ENCODE results near the gene NXPH2.

Gene NXPH2

GRCh38 chr2:138723196-138723987 lies 56.8 kb downstream of the NXPH2 start:
- Histone ChIP-seq H3K4me1 (ENCODE audit: control insufficient read depth in 1 of 2, insufficient read depth in 2 of 2, low read length in 2 of 2) (no peaks in the 10 kb centered on the region), H3K36me3 (ENCODE audit: control insufficient read depth in 1 of 2, insufficient read depth in 2 of 2, low read length in 2 of 2) (no peaks in the 10 kb centered on the region), H3K4me3 (ENCODE audit: low read depth in 1 of 2, low read length in 2 of 2) (no peak overlapping the region), H3K27ac (ENCODE audit: low read length) (no peak overlapping the region), H3K27me3 (ENCODE audit: low read depth, low read length) (no peaks in the 10 kb centered on the region), H3K9me3 (ENCODE audit: control insufficient read depth in 1 of 2, low read length in 2 of 2) (no peaks in the 10 kb centered on the region)

- H3K27ac ChIP-seq (ENCODE audit: low read length), result no peak overlapping the region
- H3K9me3 ChIP-seq (ENCODE audit: control insufficient read depth in 1 of 2, low read length in 2 of 2), result no peaks in the 10 kb centered on the region
- no peaks in the 10 kb centered on the region for H3K27me3 ChIP-seq (ENCODE audit: low read depth, low read length)
- no peak overlapping the region for H3K4me3 ChIP-seq (ENCODE audit: low read depth in 1 of 2, low read length in 2 of 2)
- H3K36me3 ChIP-seq (ENCODE audit: control insufficient read depth in 1 of 2, insufficient read depth in 2 of 2, low read length in 2 of 2), result no peaks in the 10 kb centered on the region
- H3K4me1 ChIP-seq (ENCODE audit: control insufficient read depth in 1 of 2, insufficient read depth in 2 of 2, low read length in 2 of 2), result no peaks in the 10 kb centered on the region
Measured at GRCh38 chr2:138722316-138722715, 57.9 kb downstream of the NXPH2 start.

- Histone ChIP-seq H3K4me1 (ENCODE audit: control insufficient read depth in 1 of 2, insufficient read depth in 2 of 2, low read length in 2 of 2) (no peaks in the 10 kb centered on the region), H3K27ac (ENCODE audit: low read length) (no peak overlapping the region), H3K9me3 (ENCODE audit: control insufficient read depth in 1 of 2, low read length in 2 of 2) (no peaks in the 10 kb centered on the region), H3K4me3 (ENCODE audit: low read depth in 1 of 2, low read length in 2 of 2) (no peak overlapping the region), H3K27me3 (ENCODE audit: low read depth, low read length) (no peaks in the 10 kb centered on the region), H3K36me3 (ENCODE audit: control insufficient read depth in 1 of 2, insufficient read depth in 2 of 2, low read length in 2 of 2) (no peaks in the 10 kb centered on the region)
Measured at GRCh38 chr2:138720035-138720838, 60.0 kb downstream of the NXPH2 start.

GRCh38 chr2:138718405-138718804 lies 61.8 kb downstream of the NXPH2 start:
- Histone ChIP-seq H3K4me3 (ENCODE audit: low read depth in 1 of 2, low read length in 2 of 2) (no peak overlapping the region), H3K9me3 (ENCODE audit: control insufficient read depth in 1 of 2, low read length in 2 of 2) (no peaks in the 10 kb centered on the region), H3K27ac (ENCODE audit: low read length) (no peak overlapping the region), H3K36me3 (ENCODE audit: control insufficient read depth in 1 of 2, insufficient read depth in 2 of 2, low read length in 2 of 2) (no peaks in the 10 kb centered on the region), H3K27me3 (ENCODE audit: low read depth, low read length) (no peaks in the 10 kb centered on the region), H3K4me1 (ENCODE audit: control insufficient read depth in 1 of 2, insufficient read depth in 2 of 2, low read length in 2 of 2) (no peaks in the 10 kb centered on the region)

GRCh38 chr2:138716183-138716582 lies 64.0 kb downstream of the NXPH2 start:
- Histone ChIP-seq H3K27ac (ENCODE audit: low read length) (no peak overlapping the region), H3K4me1 (ENCODE audit: control insufficient read depth in 1 of 2, insufficient read depth in 2 of 2, low read length in 2 of 2) (no peaks in the 10 kb centered on the region), H3K9me3 (ENCODE audit: control insufficient read depth in 1 of 2, low read length in 2 of 2) (no peaks in the 10 kb centered on the region), H3K4me3 (ENCODE audit: low read depth in 1 of 2, low read length in 2 of 2) (no peak overlapping the region), H3K27me3 (ENCODE audit: low read depth, low read length) (no peaks in the 10 kb centered on the region), H3K36me3 (ENCODE audit: control insufficient read depth in 1 of 2, insufficient read depth in 2 of 2, low read length in 2 of 2) (no peaks in the 10 kb centered on the region)

- Histone ChIP-seq H3K27me3 (ENCODE audit: low read depth, low read length) (no peaks in the 10 kb centered on the region), H3K27ac (ENCODE audit: low read length) (no peak overlapping the region), H3K4me1 (ENCODE audit: control insufficient read depth in 1 of 2, insufficient read depth in 2 of 2, low read length in 2 of 2) (no peaks in the 10 kb centered on the region), H3K9me3 (ENCODE audit: control insufficient read depth in 1 of 2, low read length in 2 of 2) (no peaks in the 10 kb centered on the region), H3K4me3 (ENCODE audit: low read depth in 1 of 2, low read length in 2 of 2) (no peak overlapping the region), H3K36me3 (ENCODE audit: control insufficient read depth in 1 of 2, insufficient read depth in 2 of 2, low read length in 2 of 2) (no peaks in the 10 kb centered on the region)
Measured at GRCh38 chr2:138713504-138713903, 66.7 kb downstream of the NXPH2 start.

GRCh38 chr2:138713069-138713496 lies 67.1 kb downstream of the NXPH2 start:
- Histone ChIP-seq H3K27ac (ENCODE audit: low read length) (no peak overlapping the region), H3K4me1 (ENCODE audit: control insufficient read depth in 1 of 2, insufficient read depth in 2 of 2, low read length in 2 of 2) (no peaks in the 10 kb centered on the region), H3K36me3 (ENCODE audit: control insufficient read depth in 1 of 2, insufficient read depth in 2 of 2, low read length in 2 of 2) (no peaks in the 10 kb centered on the region), H3K9me3 (ENCODE audit: control insufficient read depth in 1 of 2, low read length in 2 of 2) (no peaks in the 10 kb centered on the region), H3K4me3 (ENCODE audit: low read depth in 1 of 2, low read length in 2 of 2) (no peak overlapping the region), H3K27me3 (ENCODE audit: low read depth, low read length) (no peaks in the 10 kb centered on the region)

GRCh38 chr2:138712212-138712979 lies 67.8 kb downstream of the NXPH2 start:
- H3K4me1 ChIP-seq (ENCODE audit: control insufficient read depth in 1 of 2, insufficient read depth in 2 of 2, low read length in 2 of 2), result no peaks in the 10 kb centered on the region
- H3K36me3 ChIP-seq (ENCODE audit: control insufficient read depth in 1 of 2, insufficient read depth in 2 of 2, low read length in 2 of 2), result no peaks in the 10 kb centered on the region
- no peaks in the 10 kb centered on the region for H3K27me3 ChIP-seq (ENCODE audit: low read depth, low read length)
- H3K27ac ChIP-seq (ENCODE audit: low read length), result no peak overlapping the region
- H3K4me3 ChIP-seq (ENCODE audit: low read depth in 1 of 2, low read length in 2 of 2), result no peak overlapping the region
- H3K9me3 ChIP-seq (ENCODE audit: control insufficient read depth in 1 of 2, low read length in 2 of 2), result no peaks in the 10 kb centered on the region

GRCh38 chr2:138711812-138712211 lies 68.4 kb downstream of the NXPH2 start:
- Histone ChIP-seq H3K27ac (ENCODE audit: low read length) (no peak overlapping the region), H3K4me3 (ENCODE audit: low read depth in 1 of 2, low read length in 2 of 2) (no peak overlapping the region), H3K36me3 (ENCODE audit: control insufficient read depth in 1 of 2, insufficient read depth in 2 of 2, low read length in 2 of 2) (no peaks in the 10 kb centered on the region), H3K27me3 (ENCODE audit: low read depth, low read length) (no peaks in the 10 kb centered on the region), H3K9me3 (ENCODE audit: control insufficient read depth in 1 of 2, low read length in 2 of 2) (no peaks in the 10 kb centered on the region), H3K4me1 (ENCODE audit: control insufficient read depth in 1 of 2, insufficient read depth in 2 of 2, low read length in 2 of 2) (no peaks in the 10 kb centered on the region)

- no peak overlapping the region for H3K27ac ChIP-seq (ENCODE audit: low read length)
- no peaks in the 10 kb centered on the region for H3K36me3 ChIP-seq (ENCODE audit: control insufficient read depth in 1 of 2, insufficient read depth in 2 of 2, low read length in 2 of 2)
- no peak overlapping the region for H3K4me3 ChIP-seq (ENCODE audit: low read depth in 1 of 2, low read length in 2 of 2)
- H3K4me1 ChIP-seq (ENCODE audit: control insufficient read depth in 1 of 2, insufficient read depth in 2 of 2, low read length in 2 of 2), result no peaks in the 10 kb centered on the region
- no peaks in the 10 kb centered on the region for H3K27me3 ChIP-seq (ENCODE audit: low read depth, low read length)
- H3K9me3 ChIP-seq (ENCODE audit: control insufficient read depth in 1 of 2, low read length in 2 of 2), result no peaks in the 10 kb centered on the region
Measured at GRCh38 chr2:138708682-138709241, 71.4 kb downstream of the NXPH2 start.
